SK-N-MC (cell line): ENCODE results near the gene EMID1.

Source experiments
- DNase-seq: peaks from one replicate; pipeline ENCODE4 v3.0.0-alpha.2; 2011; ENCODE audit warnings: low read depth, low spot score
- H3K27ac ChIP-seq: fragments of 200-600 bp; sonication (generic); 2 replicates; pipeline ENCODE4 v1.5.1; 2016; ENCODE audit warnings: mixed run types
- H3K36me3 ChIP-seq: fragments of 200-600 bp; sonication (generic); 2 replicates; pipeline ENCODE4 v1.6.1; 2017; ENCODE audit warnings: antibody characterized with exemption, low read length, mixed read lengths; ENCODE audit not compliant: insufficient read depth
- H3K4me3 ChIP-seq: fragments of 200-600 bp; sonication (generic); 2 replicates; pipeline ENCODE4 v1.5.1; 2016
- H3K9ac ChIP-seq: fragments of 200-600 bp; sonication (generic); 2 replicates; pipeline ENCODE4 v1.8.0; 2017; ENCODE audit warnings: mixed run types, mixed read lengths; ENCODE audit not compliant: insufficient read length
- H3K9me3 ChIP-seq: fragments of 200-600 bp; sonication (generic); 2 replicates; pipeline ENCODE4 v1.6.1; 2017; ENCODE audit warnings: low read depth, mild to moderate bottlenecking, antibody characterized with exemption, low read length, moderate library complexity, mixed read lengths
- EZH2 ChIP-seq: fragments of 200-600 bp; sonication (generic); IDR thresholded peaks from one replicate; pipeline ENCODE4 v1.6.1; 2017; ENCODE audit warnings: antibody characterized with exemption
- FOXP2 ChIP-seq: optimal IDR thresholded peaks from 2 replicates; pipeline ENCODE3; 2011; ENCODE audit warnings: mild to moderate bottlenecking, moderate library complexity; ENCODE audit not compliant: insufficient read depth; ENCODE audit errors: extremely low read length, control extremely low read depth
- POLR2AphosphoS5 ChIP-seq: IDR thresholded peaks from 2 replicates; pipeline ENCODE4 v1.6.1; 2012; ENCODE audit warnings: mild to moderate bottlenecking, low read depth, low read length, borderline replicate concordance

Gene EMID1

DNA sequence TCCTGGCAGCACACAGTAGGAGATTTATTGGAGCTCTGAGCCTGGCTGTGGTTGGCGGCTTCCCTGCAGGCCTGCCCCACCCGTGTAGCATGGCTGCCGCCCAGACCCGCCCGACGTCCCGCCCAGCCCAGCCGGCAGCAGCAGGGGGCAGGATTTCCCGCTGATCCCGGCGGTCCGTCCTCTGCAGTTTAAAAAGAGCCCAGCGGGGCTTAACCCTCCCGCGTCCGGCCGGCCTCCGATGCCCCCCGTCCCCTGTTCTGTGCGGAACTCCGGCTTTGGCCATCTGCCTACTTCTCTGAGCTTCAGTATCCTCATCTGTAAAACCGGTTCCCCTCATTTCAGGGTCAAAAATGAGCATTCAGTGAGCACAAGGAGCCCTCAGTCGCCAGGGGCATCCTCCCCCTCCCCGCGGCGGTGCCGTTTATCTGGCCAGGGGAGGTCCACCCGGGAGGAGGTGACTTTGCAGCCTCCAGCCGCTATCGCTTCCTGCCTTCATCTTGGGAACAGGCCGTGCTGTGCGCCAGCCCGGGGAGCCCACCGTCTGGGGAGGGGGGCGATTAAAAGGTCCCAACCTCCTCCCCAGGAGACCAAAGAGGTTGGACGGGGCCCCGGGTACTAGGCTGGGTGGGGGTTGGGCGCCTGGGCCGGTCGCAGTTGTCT is 100.6 kb downstream of the EMID1 start, which contains the start of gene GAS2L1:
Gene GAS2L1, plus strand, starts transcription at position 476 of the 660 bp plus-strand sequence. CDS start 1,456 bp downstream, outside the sequence.
- no peak for DNase-seq
- peak within 1 kb of the TSS; percentile 79 for H3K9ac ChIP-seq
- H3K36me3 ChIP-seq: no peaks in the 10 kb centered on the region
- H3K27ac ChIP-seq: peak within 1 kb of the TSS; percentile 80
- TF ChIP-seq POLR2AphosphoS5 (peak; percentile 37; the same call in 1 of the 2 replicates), EZH2 (no peak)
- peak within 1 kb of the TSS; percentile 90 for H3K4me3 ChIP-seq
- H3K9me3 ChIP-seq: no peaks in the 10 kb centered on the region

- TF ChIP-seq FOXP2 (no peak), EZH2 (no peak), POLR2AphosphoS5 (no peak; the same call in 1 of the 2 replicates)
- no peak for DNase-seq
- peak overlapping the region; percentile 90 for H3K4me3 ChIP-seq
- no peaks in the 10 kb centered on the region for H3K36me3 ChIP-seq
- H3K9ac ChIP-seq: peak overlapping the region; percentile 79
- no peaks in the 10 kb centered on the region for H3K9me3 ChIP-seq
- H3K27ac ChIP-seq: peak overlapping the region; percentile 80
These were observed 101.3 kb downstream of the EMID1 start for GRCh38 chr22:29306835-29307595.

- Histone ChIP-seq H3K9me3 (no peaks in the 10 kb centered on the region), H3K27ac (0 out of 2 replicates have a peak overlapping the region, but pooled peaks have one; percentile 42), H3K9ac (peak overlapping the region; percentile 79), H3K4me3 (peak overlapping the region; percentile 90), H3K36me3 (no peaks in the 10 kb centered on the region)
- TF ChIP-seq FOXP2: no peak
- no peak for TF ChIP-seq POLR2AphosphoS5
- TF ChIP-seq EZH2: no peak
- DNase-seq: no peak
These were observed 102.0 kb downstream of the EMID1 start for GRCh38 chr22:29307596-29308147.

DNA sequence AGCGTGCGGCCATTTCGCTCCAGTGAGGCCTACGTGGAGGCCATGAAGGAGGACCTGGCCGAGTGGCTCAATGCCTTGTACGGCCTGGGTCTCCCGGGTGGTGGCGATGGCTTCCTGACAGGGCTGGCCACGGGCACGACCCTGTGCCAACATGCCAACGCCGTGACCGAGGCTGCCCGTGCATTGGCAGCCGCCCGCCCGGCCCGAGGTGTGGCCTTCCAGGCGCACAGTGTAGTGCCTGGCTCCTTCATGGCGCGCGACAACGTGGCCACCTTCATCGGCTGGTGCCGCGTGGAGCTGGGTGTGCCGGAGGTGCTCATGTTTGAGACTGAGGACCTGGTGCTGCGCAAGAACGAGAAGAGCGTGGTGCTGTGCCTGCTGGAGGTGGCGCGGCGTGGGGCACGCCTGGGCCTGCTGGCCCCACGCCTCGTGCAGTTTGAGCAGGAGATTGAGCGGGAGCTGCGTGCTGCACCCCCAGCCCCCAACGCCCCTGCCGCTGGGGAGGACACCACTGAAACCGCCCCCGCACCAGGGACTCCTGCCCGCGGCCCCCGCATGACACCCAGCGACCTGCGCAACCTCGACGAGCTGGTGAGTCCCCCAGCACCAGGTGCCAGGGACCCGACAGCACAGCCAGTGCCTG is 102.6 kb downstream of the EMID1 start:
- no peaks in the 10 kb centered on the region for H3K36me3 ChIP-seq
- H3K9me3 ChIP-seq: no peaks in the 10 kb centered on the region
- peak overlapping the region; percentile 90; the same call in 1 of the 2 replicates for H3K4me3 ChIP-seq
- DNase-seq: no peak
- H3K27ac ChIP-seq: no peak overlapping the region
- no peak for TF ChIP-seq EZH2
- no peak for TF ChIP-seq FOXP2
- no peak for TF ChIP-seq POLR2AphosphoS5
- H3K9ac ChIP-seq: no peak overlapping the region

GRCh38 chr22:29308791-29309262 is 103.1 kb downstream of the EMID1 start:
- H3K9ac ChIP-seq: no peak overlapping the region
- no peaks in the 10 kb centered on the region for H3K36me3 ChIP-seq
- H3K9me3 ChIP-seq: no peaks in the 10 kb centered on the region
- no peak overlapping the region for H3K4me3 ChIP-seq
- no peak for DNase-seq
- no peak for TF ChIP-seq POLR2AphosphoS5
- H3K27ac ChIP-seq: no peak overlapping the region
